Activated naive CD4-positive, alpha-beta T cell treated with anti-CD3 and anti-CD28 coated beads for 36 hours (primary cell): ENCODE measurements around the gene SLC39A11. TPM values are rescaled to one million over a fixed set of nuclear protein-coding genes. Genes with fewer than 3 reads are reported as not detected.

Experiments
- CTCF ChIA-PET: fragments of 350-600 bp; sonication (Branson Sonifier 250); formaldehyde crosslinking; loops from one replicate; lab custom pipeline; 2021; ENCODE audit warnings: antibody characterized with exemption; lab: Charles Lee
- DNase-seq: peaks from one replicate; pipeline ENCODE4 v3.0.0-alpha.2; 2020
- H3K27ac Mint-ChIP-seq: one replicate; pipeline ENCODE4 v1.8.0; 2021; ENCODE audit warnings: mild to moderate bottlenecking, mixed read lengths
- H3K27me3 Mint-ChIP-seq: one replicate; pipeline ENCODE4 v1.8.0; 2021; ENCODE audit warnings: low read depth, mixed read lengths
- H3K36me3 Mint-ChIP-seq: one replicate; pipeline ENCODE4 v1.8.0; 2021; ENCODE audit warnings: low read depth, mixed read lengths
- H3K4me1 Mint-ChIP-seq: one replicate; pipeline ENCODE4 v1.8.0; 2021; ENCODE audit warnings: low read depth, mixed read lengths
- H3K4me3 Mint-ChIP-seq: one replicate; pipeline ENCODE4 v1.8.0; 2021; ENCODE audit warnings: mild to moderate bottlenecking, moderate library complexity, mixed read lengths
- H3K9me3 Mint-ChIP-seq: one replicate; pipeline ENCODE4 v1.8.0; 2021; ENCODE audit warnings: mixed read lengths
- intact Hi-C: fragments of 100-400 bp; cut with micrococcal nuclease; formaldehyde crosslinking; loops from one replicate; pipeline ENCODE4 v1.15.1; 2023
- total RNA-seq, 2 experiments: library from RNA; stranded (reverse); gene quantifications; one replicate each; pipeline ENCODE4 v1.2.3, GENCODE V29; 2021

The SLC39A11 gene
- total RNA-seq, 2 experiments from 2014 or later = 14.0 to 16.4 TPM

GRCh38 chr17:72631949-72632684 is 460.4 kb downstream of the SLC39A11 start:
- H3K36me3 Mint-ChIP-seq = no peaks in the 10 kb centered on the region
- CTCF ChIA-PET = no interaction called here
- H3K9me3 Mint-ChIP-seq = peaks cover 2% of the 10 kb centered on the region
- intact Hi-C loops = no loop called here
- DNase-seq = no peak
- H3K27ac Mint-ChIP-seq = no peak overlapping the region
- H3K4me1 Mint-ChIP-seq = peaks cover 14% of the 10 kb centered on the region
- H3K4me3 Mint-ChIP-seq = no peak overlapping the region
- H3K27me3 Mint-ChIP-seq = peaks cover 5% of the 10 kb centered on the region

- Mint-ChIP-seq H3K27ac (no peak overlapping the region), H3K4me3 (no peak overlapping the region), H3K9me3 (peaks cover 2% of the 10 kb centered on the region), H3K27me3 (peaks cover 5% of the 10 kb centered on the region), H3K4me1 (peaks cover 14% of the 10 kb centered on the region), H3K36me3 (no peaks in the 10 kb centered on the region)
- CTCF ChIA-PET = no interaction called here
- DNase-seq = no peak
- intact Hi-C loops = no loop called here
Observed at GRCh38 chr17:72631568-72631948, 460.9 kb downstream of the SLC39A11 start.

GRCh38 chr17:72624652-72625051 is 467.8 kb downstream of the SLC39A11 start:
- intact Hi-C loops = no loop called here
- no peak for DNase-seq
- peaks cover 2% of the 10 kb centered on the region for H3K9me3 Mint-ChIP-seq
- H3K27ac Mint-ChIP-seq = no peak overlapping the region
- H3K4me1 Mint-ChIP-seq = no peaks in the 10 kb centered on the region
- H3K36me3 Mint-ChIP-seq = no peaks in the 10 kb centered on the region
- CTCF ChIA-PET = interaction anchor here (0.6 kb wide), 1 partner anchor 44 kb away, joined by 5 read pairs; no protein-coding TSS in a partner anchor
- H3K27me3 Mint-ChIP-seq = peaks cover 12% of the 10 kb centered on the region
- H3K4me3 Mint-ChIP-seq = no peak overlapping the region

DNA sequence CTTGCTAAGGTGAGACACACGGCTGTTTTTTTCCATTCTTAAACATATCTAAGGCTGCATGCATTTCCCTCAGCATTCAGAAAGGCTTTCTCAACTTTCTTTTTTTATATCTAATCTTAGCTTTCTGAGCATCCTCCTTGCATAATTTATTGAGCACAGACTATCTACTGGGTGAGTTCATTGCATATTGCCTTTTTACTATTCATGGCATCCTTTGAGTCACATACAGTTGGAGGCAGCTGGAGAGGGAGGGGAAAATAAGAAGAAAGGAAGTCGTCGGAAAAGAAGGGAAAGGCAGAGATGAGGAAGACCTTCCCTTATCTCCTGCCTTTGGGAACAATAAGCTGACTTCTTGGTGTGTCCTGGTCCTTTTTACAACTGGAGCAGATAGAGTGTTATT is 468.3 kb downstream of the SLC39A11 start:
- CTCF ChIA-PET = interaction anchor here (0.6 kb wide), 1 partner anchor 44 kb away, joined by 5 read pairs; no protein-coding TSS in a partner anchor
- Mint-ChIP-seq H3K27ac (no peak overlapping the region), H3K36me3 (no peaks in the 10 kb centered on the region), H3K4me3 (no peak overlapping the region), H3K4me1 (no peaks in the 10 kb centered on the region), H3K27me3 (peaks cover 12% of the 10 kb centered on the region), H3K9me3 (peaks cover 2% of the 10 kb centered on the region)
- DNase-seq = no peak
- intact Hi-C loops = no loop called here

DNA sequence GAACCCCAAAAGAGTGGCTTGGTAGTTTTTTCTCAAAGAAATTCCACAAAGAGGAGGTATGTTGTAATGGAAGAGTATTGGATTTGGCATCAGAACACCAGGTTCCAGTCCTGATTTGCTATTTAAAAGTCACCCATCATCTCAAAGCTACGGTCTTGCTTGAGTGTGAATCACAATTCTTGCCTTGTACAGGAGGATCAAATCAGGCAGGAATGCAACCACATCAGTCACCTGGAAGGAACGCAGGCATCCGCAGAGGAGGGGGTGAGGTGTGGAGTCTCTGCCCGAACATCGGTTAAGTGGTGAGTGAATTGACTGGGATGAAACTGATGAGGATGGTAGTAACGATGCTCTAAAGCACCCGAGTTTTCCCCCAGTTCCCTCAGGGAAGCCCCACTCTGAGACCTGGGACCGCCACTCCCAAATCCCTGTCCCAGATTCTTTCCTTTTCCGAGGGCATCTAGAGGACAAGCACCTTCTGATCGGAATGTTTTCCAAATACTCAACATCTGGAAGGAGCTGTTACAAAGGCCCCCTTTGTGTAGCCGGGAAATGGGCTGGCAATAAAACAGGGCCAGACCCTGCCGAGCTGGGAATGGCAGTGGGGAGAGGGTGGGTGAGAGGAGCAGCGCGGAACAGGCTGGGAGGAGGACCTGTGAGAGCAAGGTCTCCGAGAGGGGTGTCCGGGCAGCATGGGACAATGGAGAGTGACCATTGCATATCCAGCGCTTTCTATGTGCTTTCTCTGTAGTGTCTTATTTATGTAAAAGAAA is 469.6 kb downstream of the SLC39A11 start:
- DNase-seq = no peak
- Mint-ChIP-seq H3K36me3 (no peaks in the 10 kb centered on the region), H3K27ac (no peak overlapping the region), H3K9me3 (no peaks in the 10 kb centered on the region), H3K4me1 (peaks cover 8% of the 10 kb centered on the region), H3K27me3 (peaks cover 12% of the 10 kb centered on the region), H3K4me3 (no peak overlapping the region)
- intact Hi-C loops = no loop called here
- CTCF ChIA-PET = no interaction called here

- H3K27ac Mint-ChIP-seq = no peak overlapping the region
- H3K9me3 Mint-ChIP-seq = no peaks in the 10 kb centered on the region
- intact Hi-C loops = loop anchor here (2.0 kb wide), 1 partner anchor 15 kb away; no protein-coding TSS in a partner anchor
- peaks cover 16% of the 10 kb centered on the region for H3K4me1 Mint-ChIP-seq
- CTCF ChIA-PET = interaction anchor here (0.7 kb wide), 1 partner anchor 60 kb away, joined by 3 read pairs; no protein-coding TSS in a partner anchor
- H3K27me3 Mint-ChIP-seq = peaks cover 20% of the 10 kb centered on the region
- DNase-seq = no peak
- no peak overlapping the region for H3K4me3 Mint-ChIP-seq
- H3K36me3 Mint-ChIP-seq = no peaks in the 10 kb centered on the region
Observed at GRCh38 chr17:72619976-72620650, 472.4 kb downstream of the SLC39A11 start.

GRCh38 chr17:72618001-72618509 is 474.4 kb downstream of the SLC39A11 start:
- CTCF ChIA-PET = interaction anchor here (1.0 to 1.2 kb wide), 2 partner anchors 61 to 107 kb away, joined by 3 to 4 read pairs; no protein-coding TSS in a partner anchor
- DNase-seq = peak; percentile 27
- H3K4me1 Mint-ChIP-seq = peaks cover 16% of the 10 kb centered on the region
- no peaks in the 10 kb centered on the region for H3K9me3 Mint-ChIP-seq
- intact Hi-C loops = loop anchor here (2.0 kb wide), 1 partner anchor 17 kb away; no protein-coding TSS in a partner anchor
- H3K27me3 Mint-ChIP-seq = peaks cover 21% of the 10 kb centered on the region
- no peak overlapping the region for H3K27ac Mint-ChIP-seq
- H3K4me3 Mint-ChIP-seq = peak overlapping the region; percentile 4
- no peaks in the 10 kb centered on the region for H3K36me3 Mint-ChIP-seq

DNA sequence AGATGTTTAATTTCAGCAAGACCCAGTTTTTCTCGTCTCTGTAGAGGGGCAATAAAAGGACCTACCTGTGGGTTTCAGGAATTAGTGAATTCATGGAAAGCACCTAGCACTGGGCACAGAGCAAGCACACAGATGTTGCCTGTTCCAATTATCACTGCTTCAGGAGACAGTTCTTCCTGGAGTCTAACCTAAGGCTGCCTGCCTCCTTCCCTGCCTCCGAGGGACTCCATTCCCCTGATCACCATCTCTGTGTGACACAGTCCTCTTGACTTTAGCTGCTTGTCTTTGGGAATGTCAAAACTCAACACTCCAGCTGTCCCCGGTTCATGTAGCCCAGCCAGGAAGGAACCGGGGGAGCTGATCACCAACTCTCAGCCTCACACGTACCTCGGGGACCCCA is 474.9 kb downstream of the SLC39A11 start:
- DNase-seq = no peak
- no peak overlapping the region for H3K27ac Mint-ChIP-seq
- intact Hi-C loops = no loop called here
- peaks cover 16% of the 10 kb centered on the region for H3K4me1 Mint-ChIP-seq
- H3K9me3 Mint-ChIP-seq = no peaks in the 10 kb centered on the region
- no peaks in the 10 kb centered on the region for H3K36me3 Mint-ChIP-seq
- no peak overlapping the region for H3K4me3 Mint-ChIP-seq
- peaks cover 18% of the 10 kb centered on the region for H3K27me3 Mint-ChIP-seq
- CTCF ChIA-PET = interaction anchor here (1.0 to 1.2 kb wide), 2 partner anchors 61 to 107 kb away, joined by 3 to 4 read pairs; no protein-coding TSS in a partner anchor

- peaks cover 15% of the 10 kb centered on the region for H3K27me3 Mint-ChIP-seq
- intact Hi-C loops = no loop called here
- no peak for DNase-seq
- no peak overlapping the region for H3K27ac Mint-ChIP-seq
- no peaks in the 10 kb centered on the region for H3K9me3 Mint-ChIP-seq
- CTCF ChIA-PET = interaction anchor here (0.7 kb wide), 1 partner anchor 108 kb away, joined by 3 read pairs; no protein-coding TSS in a partner anchor
- H3K36me3 Mint-ChIP-seq = no peaks in the 10 kb centered on the region
- peaks cover 16% of the 10 kb centered on the region for H3K4me1 Mint-ChIP-seq
- H3K4me3 Mint-ChIP-seq = no peak overlapping the region
Observed at GRCh38 chr17:72616447-72616846, 476.0 kb downstream of the SLC39A11 start.

- intact Hi-C loops = no loop called here
- H3K4me1 Mint-ChIP-seq = peaks cover 16% of the 10 kb centered on the region
- no peaks in the 10 kb centered on the region for H3K36me3 Mint-ChIP-seq
- peaks cover 15% of the 10 kb centered on the region for H3K27me3 Mint-ChIP-seq
- DNase-seq = no peak
- CTCF ChIA-PET = no interaction called here
- H3K9me3 Mint-ChIP-seq = no peaks in the 10 kb centered on the region
- H3K4me3 Mint-ChIP-seq = no peak overlapping the region
- H3K27ac Mint-ChIP-seq = no peak overlapping the region
Observed at GRCh38 chr17:72615627-72615991, 476.9 kb downstream of the SLC39A11 start.

DNA sequence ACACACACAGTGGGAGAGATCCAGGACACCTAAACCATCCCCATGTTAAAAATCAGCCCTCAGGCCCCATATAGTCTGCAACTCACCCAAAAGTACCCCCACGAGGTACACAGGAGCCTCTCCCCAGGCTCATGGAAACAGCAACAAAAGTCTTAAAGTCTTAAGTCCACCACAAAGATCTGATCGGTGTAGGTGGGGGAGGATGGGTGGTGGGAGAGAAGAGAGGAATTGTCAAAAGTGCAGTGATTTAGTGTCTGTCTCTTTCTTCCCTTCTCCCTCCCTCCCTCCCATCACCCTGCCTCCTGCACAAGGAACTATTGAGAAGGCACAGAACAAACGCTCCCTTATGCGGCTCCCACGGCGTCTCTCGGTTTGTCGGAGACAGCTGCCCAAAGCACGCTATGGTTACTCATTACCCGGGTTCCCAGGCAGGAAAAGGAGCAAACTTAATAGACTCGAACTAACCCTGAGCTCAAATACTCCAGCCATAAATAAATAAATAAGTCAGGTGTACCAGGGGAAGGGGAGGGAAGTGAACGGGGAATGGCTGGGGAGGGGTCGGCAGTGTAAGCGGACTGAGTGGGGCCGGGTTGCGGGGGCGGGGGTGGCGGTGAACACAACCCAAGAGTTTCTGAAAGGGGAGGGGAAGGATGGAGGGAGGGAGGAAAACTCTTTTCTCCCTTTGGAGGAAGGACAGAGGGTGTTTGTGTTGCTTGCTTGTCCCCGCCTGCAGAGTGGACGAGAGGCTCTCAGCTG is 477.4 kb downstream of the SLC39A11 start:
- intact Hi-C loops = no loop called here
- Mint-ChIP-seq H3K4me3 (no peak overlapping the region), H3K27ac (no peak overlapping the region), H3K36me3 (no peaks in the 10 kb centered on the region), H3K9me3 (no peaks in the 10 kb centered on the region), H3K27me3 (peaks cover 15% of the 10 kb centered on the region), H3K4me1 (peaks cover 16% of the 10 kb centered on the region)
- CTCF ChIA-PET = no interaction called here
- DNase-seq = no peak
